Neural cell (in vitro differentiated cells): ENCODE data around the gene ST3GAL5. TPM values are rescaled to one million over a fixed set of nuclear protein-coding genes. Genes with fewer than 3 reads are reported as not detected.

Experiments
- H2AFZ ChIP-seq: fragments of 200-600, 300-800 bp; sonication (generic), shearing (Covaris generic); 2 replicates; pipeline ENCODE4 v1.6.0; 2014; ENCODE audit warnings: low read depth, mild to moderate bottlenecking, antibody characterized with exemption, low read length, moderate library complexity
- H3F3A ChIP-seq: fragments of 200-600 bp; shearing (Covaris generic); 2 replicates; pipeline ENCODE4 v1.6.1; 2016; ENCODE audit warnings: mild to moderate bottlenecking, moderate library complexity, mixed read lengths, antibody characterized with exemption, low read length; ENCODE audit not compliant: insufficient read depth, poor library complexity, severe bottlenecking
- H3K27ac ChIP-seq: fragments of 200-600, 300-800 bp; sonication (generic), shearing (Covaris generic); 2 replicates; pipeline ENCODE4 v1.5.1; 2014; ENCODE audit warnings: mild to moderate bottlenecking, low read length, moderate library complexity
- H3K27me3 ChIP-seq: fragments of 300-800, 200-600 bp; sonication (generic), shearing (Covaris generic); 2 replicates; pipeline ENCODE4 v1.6.0; 2014; ENCODE audit warnings: mild to moderate bottlenecking, low read depth, low read length, moderate library complexity; ENCODE audit not compliant: insufficient read depth
- H3K36me3 ChIP-seq: fragments of 300-800, 200-600 bp; sonication (generic), shearing (Covaris generic); 2 replicates; pipeline ENCODE4 v1.5.1; 2014; ENCODE audit warnings: mild to moderate bottlenecking, antibody characterized with exemption, low read length, moderate library complexity; ENCODE audit not compliant: insufficient read depth
- H3K4me2 ChIP-seq: fragments of 300-800, 200-600 bp; sonication (generic), shearing (Covaris generic); 2 replicates; pipeline ENCODE4 v1.6.0; 2014; ENCODE audit warnings: mild to moderate bottlenecking, low read length
- H3K4me3 ChIP-seq: fragments of 300-800, 200-600 bp; sonication (generic), shearing (Covaris generic); 2 replicates; pipeline ENCODE4 v1.5.1; 2014; ENCODE audit warnings: mild to moderate bottlenecking, low read length, moderate library complexity
- H3K79me2 ChIP-seq: fragments of 200-600 bp; shearing (Covaris generic); replicated peaks from 2 replicates; pipeline ENCODE4 v1.6.0; 2014; ENCODE audit warnings: mild to moderate bottlenecking, low read length, moderate library complexity; ENCODE audit not compliant: insufficient read depth
- H3K9ac ChIP-seq: fragments of 300-800, 200-600 bp; sonication (generic), shearing (Covaris generic); 2 replicates; pipeline ENCODE4 v1.6.1; 2016; ENCODE audit warnings: mild to moderate bottlenecking, low read length, mixed read lengths
- H3K9me2 ChIP-seq: fragments of 200-600 bp; shearing (Covaris generic); 2 replicates; pipeline ENCODE4 v1.6.1; 2016; ENCODE audit warnings: mild to moderate bottlenecking, low read length, mixed read lengths; ENCODE audit not compliant: insufficient read depth
- H3K9me3 ChIP-seq: fragments of 200-600, 300-800 bp; sonication (generic), shearing (Covaris generic); 2 replicates; pipeline ENCODE4 v1.6.1; 2016; ENCODE audit warnings: mild to moderate bottlenecking, mixed run types, low read length, moderate library complexity, mixed read lengths
- H4K20me1 ChIP-seq: fragments of 200-600 bp; shearing (Covaris generic); 2 replicates; pipeline ENCODE4 v1.6.1; 2016; ENCODE audit warnings: mild to moderate bottlenecking, mixed run types; ENCODE audit not compliant: insufficient read depth
- EP300 ChIP-seq: fragments of 450-650 bp; conservative IDR thresholded peaks from 2 replicates; pipeline ENCODE4 v1.6.1; 2014; ENCODE audit warnings: antibody characterized with exemption, mild to moderate bottlenecking, moderate library complexity; ENCODE audit not compliant: poor library complexity, severe bottlenecking
- EZH2 ChIP-seq: fragments of 200-600, 300-800 bp; shearing (Covaris generic), sonication (generic); IDR thresholded peaks from 2 replicates; pipeline ENCODE4 v1.6.1; 2014; ENCODE audit warnings: antibody characterized with exemption, low read length, borderline replicate concordance, mild to moderate bottlenecking; ENCODE audit not compliant: insufficient read depth, poor library complexity, severe bottlenecking
- MXI1 ChIP-seq: fragments of 450-650 bp; conservative IDR thresholded peaks from 2 replicates; pipeline ENCODE4 v1.6.1; 2014; ENCODE audit warnings: antibody characterized with exemption, mild to moderate bottlenecking; ENCODE audit not compliant: poor library complexity, severe bottlenecking
- POLR2AphosphoS5 ChIP-seq: IDR thresholded peaks from 2 replicates; pipeline ENCODE4 v1.6.1; 2012
- RAD21 ChIP-seq: fragments of 450-650 bp; conservative IDR thresholded peaks from 2 replicates; pipeline ENCODE4 v1.6.1; 2014; ENCODE audit warnings: antibody characterized with exemption, mild to moderate bottlenecking, moderate library complexity
- REST ChIP-seq: IDR thresholded peaks from 2 replicates; pipeline ENCODE4 v1.6.1; 2012; ENCODE audit warnings: borderline replicate concordance
- SMC3 ChIP-seq: fragments of 450-650 bp; conservative IDR thresholded peaks from 2 replicates; pipeline ENCODE4 v1.6.1; 2014; ENCODE audit warnings: antibody characterized with exemption, mild to moderate bottlenecking, moderate library complexity; ENCODE audit not compliant: poor library complexity
- TAF1 ChIP-seq: IDR thresholded peaks from 2 replicates; pipeline ENCODE4 v1.6.1; 2012; ENCODE audit warnings: low read depth
- polyA plus RNA-seq: library from polyadenylated mRNA; depleted of rRNA; stranded (reverse); fragments of >200 nt; gene quantifications from 2 replicates; pipeline ENCODE4 v1.2.3, GENCODE V29; 2014
- TF ChIP-seq, protein P1 (sequence below): fragments of 450-650 bp; IDR thresholded peaks from 2 replicates; pipeline ENCODE4 v1.5.1; 2014; ENCODE audit warnings: antibody characterized with exemption, mild to moderate bottlenecking, moderate library complexity; ENCODE audit not compliant: poor library complexity, severe bottlenecking

Gene ST3GAL5
- polyA plus RNA-seq, 1 donor from 2014 or later: 55.6 TPM

- Histone ChIP-seq H3K4me2 (no peak overlapping the region), H3K27ac (no peak overlapping the region), H4K20me1 (no peaks in the 10 kb centered on the region), H3K79me2 (no peaks in the 10 kb centered on the region), H3K9me3 (no peaks in the 10 kb centered on the region), H3F3A (no peaks in the 10 kb centered on the region), H3K27me3 (no peaks in the 10 kb centered on the region), H2AFZ (no peak overlapping the region), H3K4me3 (no peak overlapping the region), H3K9ac (no peak overlapping the region), H3K9me2 (no peaks in the 10 kb centered on the region), H3K36me3 (no peaks in the 10 kb centered on the region)
- TF ChIP-seq POLR2AphosphoS5 (no peak), MXI1 (no peak), TAF1 (no peak), REST (no peak), RAD21 (no peak)
- TF ChIP-seq, protein P1, sequence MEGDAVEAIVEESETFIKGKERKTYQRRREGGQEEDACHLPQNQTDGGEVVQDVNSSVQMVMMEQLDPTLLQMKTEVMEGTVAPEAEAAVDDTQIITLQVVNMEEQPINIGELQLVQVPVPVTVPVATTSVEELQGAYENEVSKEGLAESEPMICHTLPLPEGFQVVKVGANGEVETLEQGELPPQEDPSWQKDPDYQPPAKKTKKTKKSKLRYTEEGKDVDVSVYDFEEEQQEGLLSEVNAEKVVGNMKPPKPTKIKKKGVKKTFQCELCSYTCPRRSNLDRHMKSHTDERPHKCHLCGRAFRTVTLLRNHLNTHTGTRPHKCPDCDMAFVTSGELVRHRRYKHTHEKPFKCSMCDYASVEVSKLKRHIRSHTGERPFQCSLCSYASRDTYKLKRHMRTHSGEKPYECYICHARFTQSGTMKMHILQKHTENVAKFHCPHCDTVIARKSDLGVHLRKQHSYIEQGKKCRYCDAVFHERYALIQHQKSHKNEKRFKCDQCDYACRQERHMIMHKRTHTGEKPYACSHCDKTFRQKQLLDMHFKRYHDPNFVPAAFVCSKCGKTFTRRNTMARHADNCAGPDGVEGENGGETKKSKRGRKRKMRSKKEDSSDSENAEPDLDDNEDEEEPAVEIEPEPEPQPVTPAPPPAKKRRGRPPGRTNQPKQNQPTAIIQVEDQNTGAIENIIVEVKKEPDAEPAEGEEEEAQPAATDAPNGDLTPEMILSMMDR: no peak
Measured at GRCh38 chr2:85811180-85812093, 77.4 kb downstream of the ST3GAL5 start.

- Histone ChIP-seq H3K4me3 (no peak overlapping the region), H3K27ac (no peak overlapping the region), H3K36me3 (no peaks in the 10 kb centered on the region), H3K9ac (no peak overlapping the region), H3F3A (no peaks in the 10 kb centered on the region), H3K27me3 (no peaks in the 10 kb centered on the region), H3K4me2 (no peak overlapping the region), H3K9me3 (no peaks in the 10 kb centered on the region), H3K79me2 (no peaks in the 10 kb centered on the region), H4K20me1 (no peaks in the 10 kb centered on the region), H3K9me2 (no peaks in the 10 kb centered on the region), H2AFZ (no peak overlapping the region)
- TF ChIP-seq MXI1: no peak
Measured at GRCh38 chr2:85810371-85811179, 78.2 kb downstream of the ST3GAL5 start.

- H2AFZ ChIP-seq: no peak overlapping the region
- H3K9me3 ChIP-seq: no peaks in the 10 kb centered on the region
- no peak overlapping the region for H3K4me3 ChIP-seq
- H3K79me2 ChIP-seq: no peaks in the 10 kb centered on the region
- no peaks in the 10 kb centered on the region for H3K27me3 ChIP-seq
- H3K36me3 ChIP-seq: no peaks in the 10 kb centered on the region
- H3K9ac ChIP-seq: no peak overlapping the region
- no peaks in the 10 kb centered on the region for H3F3A ChIP-seq
- H4K20me1 ChIP-seq: no peaks in the 10 kb centered on the region
- H3K4me2 ChIP-seq: no peak overlapping the region
- H3K27ac ChIP-seq: no peak overlapping the region
- no peaks in the 10 kb centered on the region for H3K9me2 ChIP-seq
- TF ChIP-seq SMC3: no peak
- no peak for TF ChIP-seq RAD21
- TF ChIP-seq EP300: no peak
- TF ChIP-seq EZH2: no peak
- no peak for TF ChIP-seq TAF1
- TF ChIP-seq MXI1: no peak
- TF ChIP-seq, protein P1: no peak
Measured at GRCh38 chr2:85807756-85808155, 81.0 kb downstream of the ST3GAL5 start.
